GM13977 (cell line): ENCODE results near the gene TENM3.

Experiments
- DNase-seq: peaks from one replicate; pipeline ENCODE4 v3.0.0; 2012; ENCODE audit warnings: low spot score
- CTCF ChIP-seq: IDR thresholded peaks from 2 replicates; pipeline ENCODE4 v1.5.1; 2012; ENCODE audit warnings: mild to moderate bottlenecking, control low read depth; ENCODE audit not compliant: insufficient read depth; ENCODE audit errors: extremely low read depth, missing control alignments
- in situ Hi-C: fragments of 300-500 bp; cut with MboI; formaldehyde crosslinking; loops from one replicate; pipeline ENCODE4 v1.12.0; 2022; ENCODE audit warnings: low sequenced_read_pairs, low pct_unique_long_range_greater_than_20kb, mixed read lengths, inconsistent platforms; ENCODE audit not compliant: unreplicated experiment

TENM3 gene

DNA sequence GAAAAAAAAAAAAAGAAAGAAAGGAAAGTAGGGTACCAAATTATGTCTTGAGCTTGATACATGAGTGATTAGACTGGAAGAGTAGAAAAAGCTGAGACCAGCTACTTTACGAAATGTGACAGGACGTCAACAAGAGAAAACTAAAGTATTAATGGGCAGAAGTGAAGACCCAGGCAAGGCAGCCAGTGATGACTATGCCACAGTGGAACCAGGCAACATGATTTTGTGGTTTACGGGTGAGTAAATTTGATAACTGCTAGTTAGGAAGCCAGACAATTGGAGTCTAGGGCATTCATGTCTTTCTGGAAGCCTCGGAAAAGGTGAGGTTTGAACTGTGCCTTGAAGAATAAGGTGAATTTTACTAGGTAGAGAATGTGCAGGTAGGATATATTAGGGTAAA, 326.4 kb downstream of the TENM3 start:
- TF ChIP-seq CTCF = no peak
- DNase-seq = no peak
- in situ Hi-C loops = no loop called here

- in situ Hi-C loops = no loop called here
- no peak for TF ChIP-seq CTCF
- no peak for DNase-seq
These were observed 331.5 kb downstream of the TENM3 start for GRCh38 chr4:182574706-182575105.

DNA sequence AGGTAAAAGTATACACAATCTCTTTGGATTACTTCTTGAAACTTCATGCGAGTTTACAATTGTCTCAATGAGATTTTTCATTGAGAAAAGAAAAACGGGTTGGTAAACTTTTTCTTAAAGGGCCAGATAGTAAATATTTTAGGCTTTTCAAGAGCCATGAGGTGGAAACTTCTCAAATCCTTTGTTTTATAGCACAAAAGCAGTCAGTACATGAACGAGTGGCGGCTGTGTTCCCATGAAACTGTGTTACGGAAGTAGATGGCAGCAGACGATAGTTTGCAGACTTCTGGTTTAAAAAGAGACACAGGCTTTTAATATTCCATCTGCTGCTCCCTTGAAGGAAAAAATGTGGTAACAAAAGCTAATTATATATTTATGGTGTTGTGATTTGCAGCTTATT, 332.0 kb downstream of the TENM3 start:
- DNase-seq = no peak
- in situ Hi-C loops = no loop called here
- no peak for TF ChIP-seq CTCF

GRCh38 chr4:182576601-182577289, 333.5 kb downstream of the TENM3 start:
- in situ Hi-C loops = no loop called here
- no peak for TF ChIP-seq CTCF
- no peak for DNase-seq

- no peak for DNase-seq
- in situ Hi-C loops = no loop called here
- no peak for TF ChIP-seq CTCF
These were observed 334.2 kb downstream of the TENM3 start for GRCh38 chr4:182577411-182577810.

DNA sequence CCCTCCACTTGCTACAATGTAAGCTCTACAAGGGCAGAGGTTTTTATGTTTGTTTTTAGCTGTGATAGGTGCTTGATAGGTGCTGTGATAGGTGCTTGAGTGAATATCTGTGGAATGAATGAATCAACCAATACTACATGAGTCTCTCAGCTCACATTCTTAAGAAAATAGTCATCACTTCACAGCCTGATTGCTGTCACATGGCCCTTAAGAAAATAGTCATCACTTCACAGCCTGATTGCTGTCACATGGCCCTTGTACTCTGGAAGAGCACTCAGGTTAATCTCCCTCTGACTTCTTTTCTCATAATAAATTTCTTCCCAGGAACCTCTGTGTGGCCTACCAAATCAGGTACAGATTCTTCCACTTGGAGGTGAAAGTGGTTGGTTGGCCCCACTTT, 335.2 kb downstream of the TENM3 start:
- no peak for TF ChIP-seq CTCF
- in situ Hi-C loops = no loop called here
- DNase-seq = no peak
